DND-41 (cell line): ENCODE results near the gene CBR1.

Source experiments
- ATAC-seq: fragments of 200-7000 bp; cut with Tn5 transposase; 3 replicates; pipeline ENCODE4 v1.9.1; 2021; ENCODE audit warnings: low read depth; ENCODE audit not compliant: insufficient read depth
- DNase-seq: peaks from one replicate; pipeline ENCODE4 v3.0.0-alpha.2; 2020
- H2AFZ ChIP-seq: 2 replicates; pipeline ENCODE4 v1.6.0; 2012; ENCODE audit warnings: low read depth, low read length
- H3K27ac ChIP-seq: 2 replicates; pipeline ENCODE4 v1.5.1; 2012; ENCODE audit warnings: low read length, inconsistent platforms
- H3K27me3 ChIP-seq: fragments of 200-600 bp; sonication (generic); 2 replicates; pipeline ENCODE4 v1.6.0; 2012; ENCODE audit warnings: low read length, mild to moderate bottlenecking, inconsistent platforms; ENCODE audit not compliant: insufficient read depth, poor library complexity
- H3K36me3 ChIP-seq: 2 replicates; pipeline ENCODE4 v1.5.1; 2012; ENCODE audit warnings: low read length, inconsistent platforms; ENCODE audit not compliant: insufficient read depth
- H3K4me1 ChIP-seq: 2 replicates; pipeline ENCODE4 v1.5.1; 2012; ENCODE audit warnings: mild to moderate bottlenecking, low read length; ENCODE audit not compliant: insufficient read depth
- H3K4me2 ChIP-seq: 2 replicates; pipeline ENCODE4 v1.6.0; 2012; ENCODE audit warnings: mild to moderate bottlenecking, moderate library complexity, low read length, inconsistent platforms; ENCODE audit not compliant: insufficient read depth
- H3K4me3 ChIP-seq, 2 experiments: fragments of 200-600 bp in 1 of 2; shearing (Covaris generic) in 1 of 2; 2 replicates each; pipeline ENCODE4 v1.5.1; 2012 to 2016; ENCODE audit warnings: inconsistent platforms in 2 of 2, low read length in 2 of 2, mild to moderate bottlenecking in 2 of 2, low read depth in 1 of 2, moderate library complexity in 1 of 2
- H3K79me2 ChIP-seq: 2 replicates; pipeline ENCODE4 v1.6.0; 2012; ENCODE audit warnings: low read length, inconsistent platforms; ENCODE audit not compliant: insufficient read depth
- H3K9ac ChIP-seq: 2 replicates; pipeline ENCODE4 v1.6.0; 2012; ENCODE audit warnings: low read depth, mild to moderate bottlenecking, inconsistent platforms, low read length, moderate library complexity
- H3K9me3 ChIP-seq: 2 replicates; pipeline ENCODE4 v1.5.1; 2012; ENCODE audit warnings: low read length, moderate library complexity, mild to moderate bottlenecking, inconsistent platforms; ENCODE audit not compliant: insufficient read depth, severe bottlenecking
- H4K20me1 ChIP-seq: 2 replicates; pipeline ENCODE4 v1.6.0; 2012; ENCODE audit warnings: low read length; ENCODE audit not compliant: insufficient read depth
- CTCF ChIP-seq: IDR thresholded peaks from 2 replicates; pipeline ENCODE4 v1.5.1; 2012; ENCODE audit warnings: borderline replicate concordance, low read length, moderate library complexity, mild to moderate bottlenecking; ENCODE audit not compliant: poor library complexity, severe bottlenecking; ENCODE audit errors: extremely low read depth
- EZH2 ChIP-seq: IDR thresholded peaks from 3 replicates; pipeline ENCODE4 v1.6.1; 2012; ENCODE audit warnings: borderline replicate concordance, low read depth, mild to moderate bottlenecking, moderate library complexity, low read length, inconsistent platforms; ENCODE audit not compliant: severe bottlenecking

CBR1 gene

GRCh38 chr21:36029309-36029708, 40.5 kb upstream of the CBR1 start:
- Histone ChIP-seq H2AFZ (no peak overlapping the region), H3K27ac (no peak overlapping the region), H3K79me2 (no peaks in the 10 kb centered on the region), H3K27me3 (no peaks in the 10 kb centered on the region), H3K4me2 (no peak overlapping the region), H4K20me1 (no peaks in the 10 kb centered on the region; the same call in 1 of the 2 replicates), H3K4me3 (no peak overlapping the region), H3K9me3 (no peaks in the 10 kb centered on the region), H3K4me1 (peaks cover 3% of the 10 kb centered on the region), H3K9ac (no peak overlapping the region), H3K36me3 (0 out of 2 replicates have a peak, but pooled peaks cover 4% of the 10 kb centered on the region)
- ATAC-seq (no peak), DNase-seq (no peak)
- no peak for TF ChIP-seq EZH2
- TF ChIP-seq CTCF = no peak

DNA sequence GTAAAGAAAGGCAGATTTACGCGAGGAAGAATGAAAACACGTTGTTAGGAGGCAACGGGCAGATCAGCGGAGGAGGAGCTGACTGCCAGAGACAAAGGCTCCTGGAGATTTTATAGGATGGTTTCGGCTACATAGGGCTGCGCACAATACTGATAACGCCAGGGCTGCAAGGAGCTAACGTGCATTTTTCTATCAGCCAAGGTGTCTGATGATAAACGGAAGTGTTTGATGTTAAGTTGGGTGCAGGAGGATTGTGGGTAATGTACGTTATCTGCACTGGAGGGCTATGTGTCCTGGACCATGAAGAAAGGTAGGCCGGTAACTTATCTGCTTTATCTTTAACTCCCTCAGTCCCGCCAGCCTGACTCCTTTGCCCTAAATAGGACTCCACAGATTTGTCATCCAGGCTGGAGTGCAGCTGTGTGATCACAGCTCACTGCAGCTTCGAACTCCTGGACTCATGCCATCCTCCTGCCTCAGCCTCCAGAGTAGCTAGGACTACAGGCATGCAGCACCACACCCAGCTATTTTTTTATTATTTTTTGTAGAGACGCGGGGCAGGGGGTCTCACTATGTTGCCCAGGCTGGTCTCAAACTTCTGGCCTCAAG, 39.1 kb upstream of the CBR1 start:
- no peaks in the 10 kb centered on the region for H3K79me2 ChIP-seq
- no peak overlapping the region for H3K9ac ChIP-seq
- ATAC-seq (no peak), DNase-seq (no peak)
- TF ChIP-seq CTCF (no peak), EZH2 (no peak)
- no peak overlapping the region for H3K4me3 ChIP-seq
- peaks cover 3% of the 10 kb centered on the region for H3K4me1 ChIP-seq
- H4K20me1 ChIP-seq = no peaks in the 10 kb centered on the region; the same call in 1 of the 2 replicates
- H2AFZ ChIP-seq = no peak overlapping the region
- no peaks in the 10 kb centered on the region for H3K9me3 ChIP-seq
- no peak overlapping the region for H3K27ac ChIP-seq
- H3K36me3 ChIP-seq = peaks cover 17% of the 10 kb centered on the region
- H3K4me2 ChIP-seq = no peak overlapping the region
- no peaks in the 10 kb centered on the region for H3K27me3 ChIP-seq

DNA sequence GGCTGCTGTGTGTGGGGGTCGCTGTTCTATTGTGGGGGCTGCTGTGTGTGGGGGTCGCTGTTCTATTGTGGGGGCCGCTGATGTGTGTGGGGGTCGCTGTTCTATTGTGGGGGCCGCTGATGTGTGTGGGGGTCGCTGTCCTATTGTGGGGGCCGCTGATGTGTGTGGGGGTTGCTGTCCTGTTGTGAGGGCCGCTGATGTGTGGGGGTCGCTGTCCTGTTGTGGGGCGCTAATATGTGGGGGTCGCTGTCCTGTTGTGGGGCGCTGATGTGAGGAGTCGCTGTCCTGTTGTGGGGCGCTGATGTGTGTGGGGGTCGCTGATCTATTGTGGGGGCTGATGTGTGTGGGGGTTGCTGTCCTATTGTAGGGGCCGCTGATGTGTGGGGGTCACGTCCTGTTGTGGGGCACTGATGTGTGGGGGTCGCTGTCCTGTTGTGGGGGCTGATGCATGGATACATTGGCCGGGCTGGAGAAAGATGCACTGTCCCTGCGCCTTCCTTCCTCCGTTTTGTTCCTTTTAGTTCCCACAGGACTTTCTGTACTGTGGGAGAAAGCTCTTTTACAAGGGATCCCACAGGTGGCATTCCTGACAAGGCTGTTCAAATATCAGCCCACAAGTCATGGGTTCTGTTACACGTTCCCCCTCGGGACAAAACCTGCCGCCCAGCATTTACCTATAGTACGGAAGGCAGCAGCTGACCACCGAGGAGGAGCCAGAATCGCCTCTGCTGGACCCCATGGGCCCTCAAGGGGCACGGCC, 37.0 kb upstream of the CBR1 start:
- Histone ChIP-seq H3K9ac (no peak overlapping the region), H3K27ac (no peak overlapping the region), H3K4me1 (peaks cover 3% of the 10 kb centered on the region), H3K79me2 (no peaks in the 10 kb centered on the region), H3K4me3 (no peak overlapping the region), H4K20me1 (no peaks in the 10 kb centered on the region; the same call in 1 of the 2 replicates), H3K27me3 (no peaks in the 10 kb centered on the region), H3K9me3 (no peaks in the 10 kb centered on the region), H3K4me2 (no peak overlapping the region), H2AFZ (no peak overlapping the region), H3K36me3 (peaks cover 32% of the 10 kb centered on the region)
- TF ChIP-seq EZH2 = no peak
- TF ChIP-seq CTCF = no peak
- no peak for ATAC-seq
- no peak for DNase-seq
